H9 (cell line): ENCODE results near the gene KRT78. TPM values are rescaled to one million over a fixed set of nuclear protein-coding genes. Genes with fewer than 3 reads are reported as not detected.

Experiments
- DNase-seq: peaks from one replicate; pipeline ENCODE4 v3.0.0-alpha.2; 2017
- H2AFZ ChIP-seq: one replicate; pipeline ENCODE4 v1.6.1; 2013; ENCODE audit warnings: mild to moderate bottlenecking, low read length, control low read depth, moderate library complexity
- H2AK5ac ChIP-seq: 2 replicates; pipeline ENCODE4 v1.6.1; 2013; ENCODE audit warnings: low read length, control low read depth, mixed read lengths; ENCODE audit not compliant: insufficient read length
- H2BK120ac ChIP-seq: one replicate; pipeline ENCODE4 v1.6.1; 2013; ENCODE audit warnings: low read depth, mild to moderate bottlenecking, low read length, control low read depth, inconsistent platforms; ENCODE audit not compliant: poor library complexity, severe bottlenecking
- H2BK12ac ChIP-seq: 2 replicates; pipeline ENCODE4 v1.6.1; 2013; ENCODE audit warnings: low read length, control low read depth, mixed read lengths, low read depth; ENCODE audit not compliant: insufficient read length
- H2BK15ac ChIP-seq: 2 replicates; pipeline ENCODE4 v1.6.1; 2013; ENCODE audit warnings: low read depth, low read length, control low read depth
- H2BK20ac ChIP-seq: one replicate; pipeline ENCODE4 v1.6.1; 2013; ENCODE audit warnings: low read depth, mild to moderate bottlenecking, low read length, control low read depth, inconsistent platforms; ENCODE audit not compliant: poor library complexity, severe bottlenecking
- H2BK5ac ChIP-seq: 2 replicates; pipeline ENCODE4 v1.6.1; 2013; ENCODE audit warnings: low read length, control low read depth, mixed read lengths; ENCODE audit not compliant: insufficient read length
- H3K14ac ChIP-seq: 2 replicates; pipeline ENCODE4 v1.6.1; 2013; ENCODE audit warnings: low read length, control low read depth; ENCODE audit not compliant: insufficient read depth
- H3K18ac ChIP-seq: 2 replicates; pipeline ENCODE4 v1.6.1; 2013; ENCODE audit warnings: low read depth, mild to moderate bottlenecking, mixed read lengths, low read length, control low read depth; ENCODE audit not compliant: insufficient read length
- H3K23ac ChIP-seq: 2 replicates; pipeline ENCODE4 v1.6.1; 2013; ENCODE audit warnings: low read length, control low read depth, mixed read lengths, low read depth; ENCODE audit not compliant: insufficient read length
- H3K23me2 ChIP-seq: 2 replicates; pipeline ENCODE4 v1.6.1; 2013; ENCODE audit warnings: low read depth, mild to moderate bottlenecking, mixed read lengths, low read length, control low read depth; ENCODE audit not compliant: insufficient read length, poor library complexity, severe bottlenecking
- H3K27ac ChIP-seq: 2 replicates; pipeline ENCODE4 v1.5.1; 2013; ENCODE audit warnings: low read length, control low read depth, mixed read lengths, low read depth; ENCODE audit not compliant: insufficient read length
- H3K27me3 ChIP-seq: 2 replicates; pipeline ENCODE4 v1.6.1; 2013; ENCODE audit warnings: low read length, control low read depth, inconsistent platforms; ENCODE audit not compliant: insufficient read depth
- H3K4ac ChIP-seq: 2 replicates; pipeline ENCODE4 v1.6.1; 2013; ENCODE audit warnings: low read depth, mild to moderate bottlenecking, control low read depth, inconsistent platforms, low read length, moderate library complexity
- H3K4me1 ChIP-seq: 2 replicates; pipeline ENCODE4 v1.6.1; 2013; ENCODE audit warnings: low read length, control low read depth, inconsistent platforms; ENCODE audit not compliant: insufficient read depth
- H3K4me2 ChIP-seq: 2 replicates; pipeline ENCODE4 v1.6.1; 2013; ENCODE audit warnings: low read length, control low read depth, mixed read lengths; ENCODE audit not compliant: insufficient read length, insufficient read depth
- H3K56ac ChIP-seq: 2 replicates; pipeline ENCODE4 v1.6.1; 2013; ENCODE audit warnings: low read depth, mild to moderate bottlenecking, mixed read lengths, low read length, control low read depth; ENCODE audit not compliant: insufficient read length
- H3K79me1 ChIP-seq: 2 replicates; pipeline ENCODE4 v1.6.1; 2013; ENCODE audit warnings: low read depth, mild to moderate bottlenecking, moderate library complexity, low read length, control low read depth, inconsistent platforms; ENCODE audit not compliant: insufficient read depth, poor library complexity, severe bottlenecking
- H3K79me2 ChIP-seq: 2 replicates; pipeline ENCODE4 v1.6.1; 2013; ENCODE audit warnings: low read length, control low read depth, inconsistent platforms; ENCODE audit not compliant: insufficient read depth
- H3K9ac ChIP-seq: 2 replicates; pipeline ENCODE4 v1.6.1; 2013; ENCODE audit warnings: low read length, control low read depth, mixed read lengths; ENCODE audit not compliant: insufficient read length; ENCODE audit errors: extremely low read depth
- H3K9me3 ChIP-seq: one replicate; pipeline ENCODE4 v1.6.1; 2013; ENCODE audit warnings: low read depth, low read length, inconsistent platforms; ENCODE audit not compliant: control insufficient read depth
- H3T11ph ChIP-seq: one replicate; pipeline ENCODE4 v1.6.1; 2013; ENCODE audit warnings: mild to moderate bottlenecking, low read length, control low read depth, inconsistent platforms
- H4K20me1 ChIP-seq: one replicate; pipeline ENCODE4 v1.6.1; 2013; ENCODE audit not compliant: control insufficient read depth, insufficient read length, insufficient read depth
- H4K5ac ChIP-seq: 2 replicates; pipeline ENCODE4 v1.6.1; 2013; ENCODE audit warnings: low read depth, mild to moderate bottlenecking, mixed read lengths, low read length, control low read depth; ENCODE audit not compliant: insufficient read length
- H4K8ac ChIP-seq: replicated peaks from 2 replicates; pipeline ENCODE4 v1.6.1; 2013; ENCODE audit warnings: low read length, control low read depth, mixed read lengths, low read depth; ENCODE audit not compliant: insufficient read length
- H4K91ac ChIP-seq: 2 replicates; pipeline ENCODE4 v1.6.1; 2013; ENCODE audit warnings: low read depth, mild to moderate bottlenecking, moderate library complexity, mixed read lengths, low read length, control low read depth; ENCODE audit not compliant: insufficient read length
- H3K27ac Mint-ChIP-seq, 3 experiments: 2 replicates in 2 of 3; 3 replicates in 1 of 3; pipeline ENCODE4 v1.8.0; 2020 to 2021; ENCODE audit warnings: mixed read lengths in 3 of 3, mild to moderate bottlenecking in 1 of 3, moderate library complexity in 1 of 3
- H3K27me3 Mint-ChIP-seq: 2 replicates; pipeline ENCODE4 v1.8.0; 2021; ENCODE audit warnings: low read depth, mild to moderate bottlenecking, moderate library complexity, mixed read lengths
- H3K36me3 Mint-ChIP-seq, 3 experiments: 2 replicates in 2 of 3; 3 replicates in 1 of 3; pipeline ENCODE4 v1.8.0; 2020 to 2021; ENCODE audit warnings: low read depth in 3 of 3, mixed read lengths in 3 of 3; ENCODE audit not compliant: insufficient read depth in 1 of 3
- H3K4me1 Mint-ChIP-seq, 2 experiments: 2 replicates each; pipeline ENCODE4 v1.8.0; 2020; ENCODE audit warnings: mixed read lengths in 2 of 2
- H3K4me3 Mint-ChIP-seq, 2 experiments: 2 replicates in 1 of 2; 3 replicates in 1 of 2; pipeline ENCODE4 v1.8.0; 2020 to 2021; ENCODE audit warnings: mild to moderate bottlenecking in 2 of 2, mixed read lengths in 2 of 2, moderate library complexity in 1 of 2
- H3K9me3 Mint-ChIP-seq, 2 experiments: 2 replicates in 1 of 2; 3 replicates in 1 of 2; pipeline ENCODE4 v1.8.0; 2020; ENCODE audit warnings: mild to moderate bottlenecking in 2 of 2, mixed read lengths in 2 of 2, moderate library complexity in 1 of 2
- total RNA-seq: library from RNA; stranded (reverse); gene quantifications from 2 replicates; pipeline ENCODE4 v1.2.1, GENCODE V29; 2021
- TF ChIP-seq, protein P1 (sequence below): fragments of 200-600 bp; sonication (generic); conservative IDR thresholded peaks from 3 replicates; pipeline ENCODE4 v1.8.0; 2021; ENCODE audit warnings: antibody characterized with exemption, mild to moderate bottlenecking

The KRT78 gene
- total RNA-seq, 1 experiment from 2014 or later: not detected

DNA sequence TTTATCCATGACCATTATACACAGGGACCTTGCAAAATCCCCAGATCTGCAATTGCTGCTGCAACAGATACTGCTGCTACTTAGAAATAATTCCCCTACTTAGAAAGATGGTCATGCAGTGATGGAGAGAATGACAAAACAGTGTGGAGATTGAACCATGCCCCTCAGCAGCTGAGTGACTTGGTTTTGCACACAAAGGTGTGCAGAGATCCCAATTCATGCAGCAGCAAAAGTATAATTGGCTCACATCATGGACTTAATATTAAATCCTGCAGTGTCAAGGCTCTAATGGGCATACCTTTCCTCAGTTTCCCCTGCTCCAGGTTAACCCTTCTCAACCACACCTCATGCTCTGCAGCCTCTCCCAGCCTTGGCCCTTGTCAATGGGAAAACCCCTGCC lies 3.0 kb upstream of the KRT78 start:
- H3K27me3 Mint-ChIP-seq: peaks cover 25% of the 10 kb centered on the region
- no peak overlapping the region for H2BK5ac ChIP-seq

More for the DNA sequence above, 3.0 kb upstream of the KRT78 start:
- no peak overlapping the region for H3K9ac ChIP-seq
- no peak overlapping the region for H2AFZ ChIP-seq
- no peaks in the 10 kb centered on the region for H3K23me2 ChIP-seq
- no peaks in the 10 kb centered on the region for H3K27me3 ChIP-seq
- Mint-ChIP-seq H3K9me3 (no peaks in the 10 kb centered on the region), H3K4me3 (no peak overlapping the region), H3K36me3 (no peaks in the 10 kb centered on the region), H3K27ac (no peak overlapping the region), H3K4me1 (peaks cover 0 to 4% of the 10 kb centered on the region in 2 experiments; a peak in 1 of 4 replicates)
- no peak overlapping the region for H3K23ac ChIP-seq
- H3K18ac ChIP-seq: no peak overlapping the region
- H2BK15ac ChIP-seq: no peak overlapping the region
- H3K14ac ChIP-seq: no peak overlapping the region
- H3K27ac ChIP-seq: no peak overlapping the region
- no peak overlapping the region for H3T11ph ChIP-seq
- no peak overlapping the region for H3K4me2 ChIP-seq
- DNase-seq: no peak
- no peak overlapping the region for H2BK120ac ChIP-seq
- H2BK12ac ChIP-seq: no peak overlapping the region
- H3K79me2 ChIP-seq: no peaks in the 10 kb centered on the region
- H4K20me1 ChIP-seq: no peaks in the 10 kb centered on the region
- no peak overlapping the region for H4K5ac ChIP-seq
- H2BK20ac ChIP-seq: no peak overlapping the region
- H3K4ac ChIP-seq: no peak overlapping the region
- H2AK5ac ChIP-seq: no peak overlapping the region
- H3K79me1 ChIP-seq: no peaks in the 10 kb centered on the region
- H3K4me1 ChIP-seq: no peaks in the 10 kb centered on the region
- no peak overlapping the region for H4K91ac ChIP-seq
- no peak overlapping the region for H3K56ac ChIP-seq
- TF ChIP-seq, protein P1, sequence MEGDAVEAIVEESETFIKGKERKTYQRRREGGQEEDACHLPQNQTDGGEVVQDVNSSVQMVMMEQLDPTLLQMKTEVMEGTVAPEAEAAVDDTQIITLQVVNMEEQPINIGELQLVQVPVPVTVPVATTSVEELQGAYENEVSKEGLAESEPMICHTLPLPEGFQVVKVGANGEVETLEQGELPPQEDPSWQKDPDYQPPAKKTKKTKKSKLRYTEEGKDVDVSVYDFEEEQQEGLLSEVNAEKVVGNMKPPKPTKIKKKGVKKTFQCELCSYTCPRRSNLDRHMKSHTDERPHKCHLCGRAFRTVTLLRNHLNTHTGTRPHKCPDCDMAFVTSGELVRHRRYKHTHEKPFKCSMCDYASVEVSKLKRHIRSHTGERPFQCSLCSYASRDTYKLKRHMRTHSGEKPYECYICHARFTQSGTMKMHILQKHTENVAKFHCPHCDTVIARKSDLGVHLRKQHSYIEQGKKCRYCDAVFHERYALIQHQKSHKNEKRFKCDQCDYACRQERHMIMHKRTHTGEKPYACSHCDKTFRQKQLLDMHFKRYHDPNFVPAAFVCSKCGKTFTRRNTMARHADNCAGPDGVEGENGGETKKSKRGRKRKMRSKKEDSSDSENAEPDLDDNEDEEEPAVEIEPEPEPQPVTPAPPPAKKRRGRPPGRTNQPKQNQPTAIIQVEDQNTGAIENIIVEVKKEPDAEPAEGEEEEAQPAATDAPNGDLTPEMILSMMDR: no peak
- no peak overlapping the region for H4K8ac ChIP-seq
- no peaks in the 10 kb centered on the region for H3K9me3 ChIP-seq
